GM12873 (cell line): Measurements from ENCODE around the gene SLC17A9.

Experiments used
- TF ChIP-seq, protein P1 (sequence below): IDR thresholded peaks from 2 replicates; pipeline ENCODE4 v1.5.1; 2012; ENCODE audit warnings: low read depth, mild to moderate bottlenecking, moderate library complexity, low read length, control low read depth; ENCODE audit not compliant: insufficient read depth; ENCODE audit errors: missing control alignments

SLC17A9 gene

DNA sequence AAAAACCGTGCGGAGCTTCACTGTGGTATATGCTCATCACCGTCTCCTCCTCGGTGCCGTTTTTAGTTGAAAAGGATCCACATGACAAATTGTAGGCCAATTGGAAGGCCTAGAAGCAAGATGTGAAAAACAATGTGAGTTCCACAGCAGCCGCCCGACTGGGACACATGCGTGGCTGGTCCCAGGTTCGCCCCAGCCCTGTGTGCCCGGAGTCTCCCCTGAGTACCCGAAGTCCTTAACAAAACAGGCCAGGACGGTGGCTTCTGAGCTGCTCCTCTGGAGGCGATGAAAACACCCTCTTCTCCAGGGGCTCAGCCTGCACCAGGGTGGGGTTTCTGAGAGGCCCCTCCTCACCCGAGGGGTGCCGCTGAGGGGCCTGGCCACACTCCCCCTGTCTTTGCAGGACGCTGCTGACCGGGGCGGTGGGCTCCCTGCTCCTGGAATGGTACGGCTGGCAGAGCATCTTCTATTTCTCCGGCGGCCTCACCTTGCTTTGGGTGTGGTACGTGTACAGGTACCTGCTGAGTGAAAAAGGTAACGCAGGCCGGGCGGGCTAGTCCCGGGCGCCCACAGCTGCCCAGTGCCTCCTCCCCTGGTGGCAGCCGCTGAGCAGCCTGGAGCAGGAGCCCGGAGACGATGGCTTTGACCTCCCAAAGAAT, 9.8 kb downstream of the SLC17A9 start:
- TF ChIP-seq, protein P1, sequence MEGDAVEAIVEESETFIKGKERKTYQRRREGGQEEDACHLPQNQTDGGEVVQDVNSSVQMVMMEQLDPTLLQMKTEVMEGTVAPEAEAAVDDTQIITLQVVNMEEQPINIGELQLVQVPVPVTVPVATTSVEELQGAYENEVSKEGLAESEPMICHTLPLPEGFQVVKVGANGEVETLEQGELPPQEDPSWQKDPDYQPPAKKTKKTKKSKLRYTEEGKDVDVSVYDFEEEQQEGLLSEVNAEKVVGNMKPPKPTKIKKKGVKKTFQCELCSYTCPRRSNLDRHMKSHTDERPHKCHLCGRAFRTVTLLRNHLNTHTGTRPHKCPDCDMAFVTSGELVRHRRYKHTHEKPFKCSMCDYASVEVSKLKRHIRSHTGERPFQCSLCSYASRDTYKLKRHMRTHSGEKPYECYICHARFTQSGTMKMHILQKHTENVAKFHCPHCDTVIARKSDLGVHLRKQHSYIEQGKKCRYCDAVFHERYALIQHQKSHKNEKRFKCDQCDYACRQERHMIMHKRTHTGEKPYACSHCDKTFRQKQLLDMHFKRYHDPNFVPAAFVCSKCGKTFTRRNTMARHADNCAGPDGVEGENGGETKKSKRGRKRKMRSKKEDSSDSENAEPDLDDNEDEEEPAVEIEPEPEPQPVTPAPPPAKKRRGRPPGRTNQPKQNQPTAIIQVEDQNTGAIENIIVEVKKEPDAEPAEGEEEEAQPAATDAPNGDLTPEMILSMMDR, result no peak

DNA sequence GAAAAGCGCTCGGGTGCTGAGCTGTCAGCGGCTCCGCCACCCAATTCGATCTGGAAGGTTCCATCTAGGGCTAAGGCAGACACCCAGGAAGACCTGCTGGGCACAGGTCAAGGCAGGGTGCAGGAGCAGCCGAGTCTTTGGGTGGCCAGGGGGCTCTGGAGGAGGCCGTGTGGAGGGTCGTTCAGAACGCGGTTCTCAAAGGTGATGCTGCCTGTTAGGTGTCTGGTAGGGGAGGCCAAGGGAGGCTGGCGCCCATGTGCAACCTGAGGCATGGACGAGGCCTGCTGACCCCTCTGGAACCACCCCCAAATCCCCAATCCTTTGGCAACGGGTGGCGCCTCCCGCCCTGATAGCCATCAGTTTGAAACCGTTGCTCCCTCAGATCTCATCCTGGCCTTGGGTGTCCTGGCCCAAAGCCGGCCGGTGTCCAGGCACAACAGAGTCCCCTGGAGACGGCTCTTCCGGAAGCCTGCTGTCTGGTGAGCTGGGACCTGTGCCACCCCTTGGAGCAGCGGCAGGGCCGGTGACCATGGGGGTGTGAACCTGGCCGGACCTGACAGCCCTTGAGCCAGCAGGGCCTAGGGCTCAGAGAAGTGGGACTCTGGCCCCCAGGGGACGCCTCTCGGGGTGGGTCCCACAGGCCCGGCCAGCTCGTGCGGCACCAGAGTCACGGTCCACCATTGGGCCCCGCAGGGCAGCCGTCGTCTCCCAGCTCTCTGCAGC, 10.5 kb downstream of the SLC17A9 start:
- TF ChIP-seq, protein P1, result no peak

DNA sequence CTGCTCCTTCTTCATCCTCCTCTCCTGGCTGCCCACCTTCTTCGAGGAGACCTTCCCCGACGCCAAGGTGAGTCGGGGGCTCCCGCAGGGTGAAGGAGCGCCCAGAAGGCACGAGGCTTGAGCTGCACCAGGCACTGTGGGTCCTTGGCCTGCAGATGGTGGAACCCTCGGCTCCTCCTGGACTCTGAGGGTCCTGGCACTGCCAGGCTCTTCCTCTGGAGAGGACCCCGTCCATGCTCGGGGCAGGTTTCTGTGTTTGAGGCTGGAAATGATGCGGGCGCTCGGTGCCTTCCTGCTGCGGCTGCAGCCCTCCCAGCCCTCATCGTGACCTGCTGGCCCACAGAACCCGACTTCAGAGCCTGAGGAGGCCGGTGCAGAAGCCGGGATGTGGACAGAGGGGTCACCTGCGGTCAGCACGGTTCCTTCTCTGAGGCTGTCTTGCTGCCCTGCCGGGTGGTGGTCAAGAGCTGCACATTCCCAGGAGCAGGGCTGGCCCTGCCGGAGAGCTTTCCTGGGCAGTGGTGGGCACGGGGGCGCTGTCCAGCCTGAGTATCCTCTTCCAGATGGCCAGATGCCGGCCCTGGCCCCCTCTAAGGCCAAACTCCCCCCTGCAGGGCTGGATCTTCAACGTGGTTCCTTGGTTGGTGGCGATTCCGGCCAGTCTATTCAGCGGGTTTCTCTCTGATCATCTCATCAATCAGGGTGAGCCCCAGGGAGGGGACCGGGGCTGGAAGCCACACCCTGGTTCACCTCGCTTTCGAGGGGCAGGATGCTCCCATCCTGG, 11.3 kb downstream of the SLC17A9 start:
- TF ChIP-seq, protein P1, result no peak

DNA sequence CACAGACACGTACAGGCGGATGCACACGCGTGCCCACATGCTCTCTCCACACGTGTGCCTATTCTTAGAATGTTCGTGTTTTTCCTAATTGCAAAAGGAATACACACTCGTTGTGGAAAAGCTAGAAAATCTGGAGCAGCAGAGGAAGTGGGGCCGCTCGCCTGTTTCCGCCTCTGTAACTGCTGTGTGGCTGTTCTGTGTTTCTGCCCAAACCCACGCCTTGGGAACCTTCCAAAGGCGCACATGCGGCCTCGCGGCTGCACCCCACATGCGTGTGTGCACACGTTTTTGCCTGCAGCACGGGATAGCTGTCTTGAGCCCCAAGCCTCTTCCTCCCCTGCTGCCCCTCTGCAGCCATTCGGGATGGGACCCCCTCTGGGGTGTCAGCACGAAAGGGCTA, 12.2 kb downstream of the SLC17A9 start:
- TF ChIP-seq, protein P1, result no peak

DNA sequence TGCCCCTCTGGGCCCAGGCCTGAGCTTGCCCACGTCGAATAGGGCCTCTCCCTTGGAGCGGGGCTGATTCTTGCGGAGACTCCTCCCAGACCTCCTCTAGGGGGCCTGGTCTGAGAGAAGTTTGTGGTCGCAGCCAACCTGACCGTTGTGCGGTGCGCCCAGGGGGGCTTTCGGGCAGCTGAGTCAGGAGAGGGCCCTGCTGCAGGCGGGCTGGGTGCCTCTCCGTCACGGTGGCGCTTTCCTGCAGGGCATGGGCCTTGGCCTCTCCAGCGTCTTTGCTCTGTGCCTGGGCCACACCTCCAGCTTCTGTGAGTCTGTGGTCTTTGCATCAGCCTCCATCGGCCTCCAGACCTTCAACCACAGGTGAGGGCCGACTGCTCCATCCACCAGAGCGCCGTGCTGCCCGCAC, 12.9 kb downstream of the SLC17A9 start:
- TF ChIP-seq, protein P1, result no peak

DNA sequence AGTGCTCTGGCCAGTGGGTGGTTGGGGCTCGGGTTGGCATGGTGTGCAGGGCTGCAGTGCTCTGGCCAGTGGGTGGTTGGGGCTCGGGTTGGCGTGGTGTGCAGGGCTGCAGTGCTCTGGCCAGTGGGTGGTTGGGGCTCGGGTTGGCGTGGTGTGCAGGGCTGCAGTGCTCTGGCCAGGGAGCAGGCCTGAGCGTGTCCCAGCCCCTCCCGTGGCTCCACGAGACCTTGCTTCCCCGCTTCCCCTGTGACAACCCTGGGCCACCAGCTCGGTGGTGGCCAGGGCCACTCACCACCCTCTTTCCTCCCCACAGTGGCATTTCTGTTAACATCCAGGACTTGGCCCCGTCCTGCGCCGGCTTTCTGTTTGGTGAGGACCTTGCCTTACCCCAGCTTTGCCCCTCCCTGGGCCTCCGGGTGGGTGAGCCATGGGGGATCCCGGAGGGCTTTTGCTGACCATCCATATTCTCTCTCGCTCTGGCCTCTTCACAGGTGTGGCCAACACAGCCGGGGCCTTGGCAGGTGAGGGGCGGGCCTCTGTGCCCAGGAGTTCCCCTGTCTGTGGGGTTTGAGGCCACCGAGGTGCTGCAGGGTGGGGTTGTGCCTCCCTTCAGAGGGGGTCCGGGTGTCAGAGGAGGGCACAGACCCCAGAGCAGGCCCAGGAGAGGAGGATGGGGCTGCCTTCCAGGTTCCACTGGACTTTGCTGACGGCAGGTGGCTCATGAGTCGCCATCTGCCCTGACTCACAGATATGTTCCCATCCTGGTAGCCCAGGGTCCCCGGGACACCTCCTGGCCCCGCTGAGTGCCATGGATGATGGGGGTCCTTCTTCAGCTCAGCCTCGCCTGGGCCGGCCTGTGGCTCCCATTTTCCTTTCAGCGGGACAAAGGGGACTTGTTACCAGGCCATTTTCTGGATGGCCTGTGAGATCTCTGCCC, 14.0 kb downstream of the SLC17A9 start:
- TF ChIP-seq, protein P1, result no peak

DNA sequence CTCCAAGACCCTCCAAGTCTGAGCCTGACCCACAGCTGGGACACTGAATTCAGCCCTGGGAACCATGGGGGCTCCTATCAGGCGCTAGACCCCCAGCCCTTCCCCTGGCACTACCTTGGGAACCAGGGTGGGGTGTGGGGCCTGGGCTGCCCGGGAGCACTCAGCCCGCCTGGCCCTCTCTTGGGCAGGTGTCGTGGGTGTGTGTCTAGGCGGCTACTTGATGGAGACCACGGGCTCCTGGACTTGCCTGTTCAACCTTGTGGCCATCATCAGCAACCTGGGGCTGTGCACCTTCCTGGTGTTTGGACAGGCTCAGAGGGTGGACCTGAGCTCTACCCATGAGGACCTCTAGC, 14.6 kb downstream of the SLC17A9 start:
- TF ChIP-seq, protein P1, result no peak
